Sigmoid colon (tissue), 7 donors: ENCODE measurements around the gene ADARB1. TPM values are rescaled to one million over a fixed set of nuclear protein-coding genes. Genes with fewer than 3 reads are reported as not detected.

Experiments used
- DNase-seq: peaks from one replicate; pipeline ENCODE4 v3.0.0-alpha.2; 2019
- H3K27ac ChIP-seq, 4 donors: fragments of 200-600 bp; sonication (generic); one replicate each; pipeline ENCODE4 v1.5.1; 2016 to 2019; ENCODE audit warnings: mild to moderate bottlenecking in 1 of 4
- H3K27me3 ChIP-seq, 3 donors: fragments of 200-600 bp; sonication (generic); one replicate each; pipeline ENCODE4 v1.5.1; 2019; ENCODE audit warnings: mild to moderate bottlenecking in 1 of 3
- H3K36me3 ChIP-seq, 4 donors: fragments of 200-600 bp; sonication (generic); one replicate each; pipeline ENCODE4 v1.5.1; 2016 to 2019
- H3K4me1 ChIP-seq, 4 donors: fragments of 200-600 bp; sonication (generic); one replicate each; pipeline ENCODE4 v1.5.1; 2017 to 2019
- H3K4me3 ChIP-seq, 4 donors: fragments of 200-600 bp; sonication (generic); one replicate each; pipeline ENCODE4 v1.5.1; 2017 to 2019; ENCODE audit warnings: mild to moderate bottlenecking in 2 of 4, moderate library complexity in 1 of 4
- H3K9me3 ChIP-seq, 4 donors: fragments of 200-600 bp in 3 of 4; sonication (generic) in 3 of 4; one replicate each; pipeline versions ENCODE4 v1.5.1 to v1.6.1; 2013 to 2019
- EP300 ChIP-seq, 4 donors: sonication (generic); formaldehyde crosslinking; IDR thresholded peaks; one replicate each; pipeline ENCODE4 v1.6.1; 2017; ENCODE audit warnings: antibody characterized with exemption in 4 of 4
- POLR2A ChIP-seq, 2 donors: fragments of 450-650 bp; IDR thresholded peaks; one replicate each; pipeline ENCODE4 v1.6.1; 2016; ENCODE audit warnings: antibody characterized with exemption in 2 of 2, mild to moderate bottlenecking in 2 of 2, moderate library complexity in 2 of 2
- POLR2AphosphoS5 ChIP-seq, 4 donors: sonication (generic); formaldehyde crosslinking; IDR thresholded peaks; one replicate each; pipeline ENCODE4 v1.6.1; 2017; ENCODE audit warnings: antibody characterized with exemption in 4 of 4
- WGBS, 2 donors: extraction: QIAGEN DNeasy Blood & Tissue Kit; methylation state at CpG; one replicate each; pipeline ENCODE4 v1.1.7; 2013; 5-methylcytosine and 5-hydroxymethylcytosine counted together
- intact Hi-C: fragments of 100-400 bp; cut with DNase I; formaldehyde crosslinking; loops from one replicate; pipeline ENCODE4 v1.15.1; 2023
- polyA plus RNA-seq, 3 donors: library from polyadenylated mRNA; stranded (reverse); fragments of 200-250 nt; gene quantifications; one replicate each; pipeline ENCODE4 v1.2.3, GENCODE V29; 2013
- total RNA-seq, 4 donors: library from RNA; depleted of rRNA; stranded (reverse); fragments of >200 nt; gene quantifications; one replicate each; pipeline ENCODE4 v1.1.0, GENCODE V29; 2016
- TF ChIP-seq, protein P1 (sequence below), 4 experiments: fragments of 450-650 bp in 3 of 4; fragments of 200-600 bp in 1 of 4; IDR thresholded peaks; one replicate each; pipeline ENCODE4 v1.5.1; 2016 to 2019; ENCODE audit warnings: antibody characterized with exemption in 4 of 4, mild to moderate bottlenecking in 3 of 4, moderate library complexity in 2 of 4
- donor health status: healthy with polysubstance abuse.
- donor health status: Bipolar disorder and iron deficiency.
- donor health status: healthy.

The ADARB1 gene
- total and polyA plus RNA-seq, 7 donors: 0.92 to 102 (median 41.3) TPM

DNA sequence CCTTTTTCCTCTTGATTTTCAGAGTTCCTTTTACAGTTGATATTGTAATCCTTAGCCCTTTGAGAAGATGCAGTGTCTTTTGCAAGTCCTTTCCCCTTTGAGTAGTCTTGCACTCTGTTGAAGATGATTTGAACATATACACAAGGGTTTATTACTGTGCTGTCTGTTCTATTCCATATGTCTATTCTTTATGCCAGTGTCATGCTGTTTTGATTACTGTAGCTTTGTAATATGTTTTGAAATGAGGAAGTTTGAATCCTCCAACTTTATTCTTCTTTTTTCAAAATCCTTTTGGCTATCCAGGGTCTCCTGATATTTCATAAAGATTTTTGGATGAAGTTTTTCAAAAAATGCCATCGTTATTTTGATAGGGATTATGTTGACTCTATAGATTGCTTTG lies 112.3 kb downstream of the ADARB1 start:
- Histone ChIP-seq H3K36me3 (peaks cover 15 to 84% (median 59%) of the 10 kb centered on the region in 4 donors), H3K4me3 (no peak overlapping the region), H3K9me3 (peaks cover 0 to 11% (median 7%) of the 10 kb centered on the region in 4 donors), H3K4me1 (peaks cover 0 to 8% (median 4%) of the 10 kb centered on the region in 4 donors), H3K27ac (no peak overlapping the region), H3K27me3 (no peaks in the 10 kb centered on the region)
- TF ChIP-seq POLR2AphosphoS5 (IDR thresholded peaks at IDR 0.05) (no peak), EP300 (IDR thresholded peaks at IDR 0.05) (no peak), POLR2A (IDR thresholded peaks at IDR 0.05) (no peak)
- TF ChIP-seq, protein P1, sequence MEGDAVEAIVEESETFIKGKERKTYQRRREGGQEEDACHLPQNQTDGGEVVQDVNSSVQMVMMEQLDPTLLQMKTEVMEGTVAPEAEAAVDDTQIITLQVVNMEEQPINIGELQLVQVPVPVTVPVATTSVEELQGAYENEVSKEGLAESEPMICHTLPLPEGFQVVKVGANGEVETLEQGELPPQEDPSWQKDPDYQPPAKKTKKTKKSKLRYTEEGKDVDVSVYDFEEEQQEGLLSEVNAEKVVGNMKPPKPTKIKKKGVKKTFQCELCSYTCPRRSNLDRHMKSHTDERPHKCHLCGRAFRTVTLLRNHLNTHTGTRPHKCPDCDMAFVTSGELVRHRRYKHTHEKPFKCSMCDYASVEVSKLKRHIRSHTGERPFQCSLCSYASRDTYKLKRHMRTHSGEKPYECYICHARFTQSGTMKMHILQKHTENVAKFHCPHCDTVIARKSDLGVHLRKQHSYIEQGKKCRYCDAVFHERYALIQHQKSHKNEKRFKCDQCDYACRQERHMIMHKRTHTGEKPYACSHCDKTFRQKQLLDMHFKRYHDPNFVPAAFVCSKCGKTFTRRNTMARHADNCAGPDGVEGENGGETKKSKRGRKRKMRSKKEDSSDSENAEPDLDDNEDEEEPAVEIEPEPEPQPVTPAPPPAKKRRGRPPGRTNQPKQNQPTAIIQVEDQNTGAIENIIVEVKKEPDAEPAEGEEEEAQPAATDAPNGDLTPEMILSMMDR (IDR thresholded peaks at IDR 0.05): no peak
- intact Hi-C loops: loop anchor here (2.0 kb wide), 1 partner anchor 30 kb away; no protein-coding TSS in a partner anchor
- DNase-seq: no peak
- 91 to 100% methylated on average over 1 of the region's 1 CpG for WGBS, 2 donors

DNA sequence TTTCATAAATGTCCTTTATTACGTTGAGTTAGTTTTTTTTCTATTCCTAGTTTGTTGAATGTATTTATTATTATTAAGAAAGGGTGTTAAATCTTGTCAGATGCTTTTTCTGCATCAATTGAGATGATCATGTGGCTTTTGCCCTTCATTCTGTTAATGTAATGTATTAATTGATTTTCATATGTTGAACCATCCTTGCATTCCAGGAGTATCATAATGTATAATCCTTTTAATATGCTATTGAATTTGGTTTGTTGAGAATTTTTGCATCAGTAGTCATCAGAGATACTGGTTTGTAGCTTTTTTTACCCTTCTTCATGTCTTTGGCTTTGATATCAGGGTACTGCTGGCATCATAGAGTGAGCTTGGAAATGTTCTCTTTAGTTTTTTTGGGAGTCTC lies 113.3 kb downstream of the ADARB1 start:
- Histone ChIP-seq H3K27me3 (no peaks in the 10 kb centered on the region), H3K4me1 (peaks cover 0 to 8% (median 4%) of the 10 kb centered on the region in 4 donors), H3K4me3 (no peak overlapping the region), H3K9me3 (peaks cover 0 to 11% (median 7%) of the 10 kb centered on the region in 4 donors), H3K27ac (no peak overlapping the region), H3K36me3 (peaks cover 15 to 74% (median 52%) of the 10 kb centered on the region in 4 donors)
- no peak for DNase-seq
- 99 to 100% methylated on average over 1 of the region's 1 CpG for WGBS, 2 donors
- TF ChIP-seq POLR2AphosphoS5 (IDR thresholded peaks at IDR 0.05): no peak
- no peak for TF ChIP-seq EP300 (IDR thresholded peaks at IDR 0.05)
- TF ChIP-seq, protein P1 (IDR thresholded peaks at IDR 0.05): no peak
- no peak for TF ChIP-seq POLR2A (IDR thresholded peaks at IDR 0.05)
- intact Hi-C loops: loop anchor here (2.0 kb wide), 1 partner anchor 29 kb away; no protein-coding TSS in a partner anchor

DNA sequence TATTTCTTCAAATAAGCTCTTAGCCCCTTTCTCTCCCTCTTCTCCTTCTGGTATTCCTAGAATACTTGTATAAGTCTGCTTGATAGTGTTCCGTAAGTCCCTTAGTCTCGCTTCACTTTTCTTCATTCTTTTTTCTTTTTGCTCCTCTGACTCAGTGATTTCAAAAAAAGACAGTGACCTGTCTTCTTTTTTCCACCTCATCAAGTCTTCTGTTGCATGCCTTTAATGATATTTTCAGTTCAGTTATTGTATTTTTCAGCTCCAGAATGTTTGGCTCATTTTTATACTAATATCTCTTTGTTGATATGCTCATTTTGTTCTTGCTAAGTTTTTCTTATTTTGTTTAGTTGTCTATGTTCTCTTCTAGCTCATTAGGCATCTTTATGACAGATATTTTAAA lies 115.6 kb downstream of the ADARB1 start:
- no peak for TF ChIP-seq EP300 (IDR thresholded peaks at IDR 0.05)
- no peak for TF ChIP-seq POLR2AphosphoS5 (IDR thresholded peaks at IDR 0.05)
- no peak for TF ChIP-seq POLR2A (IDR thresholded peaks at IDR 0.05)
- TF ChIP-seq, protein P1 (IDR thresholded peaks at IDR 0.05): no peak
- DNase-seq: no peak
- H3K4me3 ChIP-seq: no peak overlapping the region
- peaks cover 0 to 8% (median 4%) of the 10 kb centered on the region in 4 donors for H3K4me1 ChIP-seq
- H3K27me3 ChIP-seq: no peaks in the 10 kb centered on the region
- peak overlapping the region in 1 of 4 donors; percentile 63 for H3K27ac ChIP-seq
- intact Hi-C loops: no loop called here
- WGBS, 2 donors: 92 to 94% methylated on average over 2 of the region's 2 CpGs
- peaks cover 0 to 11% (median 7%) of the 10 kb centered on the region in 4 donors for H3K9me3 ChIP-seq
- peaks cover 12 to 67% (median 40%) of the 10 kb centered on the region in 4 donors for H3K36me3 ChIP-seq

DNA sequence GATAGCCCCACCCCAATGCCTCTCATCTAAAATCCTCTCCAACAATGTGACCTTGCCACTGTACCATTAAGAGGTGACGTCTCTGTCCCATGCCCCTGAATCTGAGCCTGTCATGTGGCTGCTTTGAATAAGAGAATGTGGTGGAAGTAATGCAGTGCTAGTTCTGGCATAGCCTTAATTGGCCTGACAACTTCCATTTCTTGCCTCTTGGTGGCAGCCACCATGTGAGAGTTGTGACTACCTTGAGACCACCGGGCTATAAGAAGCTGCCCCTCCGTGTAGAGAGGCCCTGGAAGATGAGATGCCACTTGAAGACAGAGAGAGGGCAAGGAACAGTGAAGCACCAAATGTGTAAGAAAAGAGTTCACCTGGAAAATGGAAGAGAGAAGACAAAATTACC lies 118.0 kb downstream of the ADARB1 start:
- peaks cover 0 to 8% (median 6%) of the 10 kb centered on the region in 4 donors for H3K9me3 ChIP-seq
- H3K27me3 ChIP-seq: no peaks in the 10 kb centered on the region
- peaks cover 8 to 60% (median 21%) of the 10 kb centered on the region in 4 donors for H3K36me3 ChIP-seq
- TF ChIP-seq POLR2AphosphoS5 (IDR thresholded peaks at IDR 0.05) (no peak), POLR2A (IDR thresholded peaks at IDR 0.05) (no peak), EP300 (IDR thresholded peaks at IDR 0.05) (no peak)
- TF ChIP-seq, protein P1 (IDR thresholded peaks at IDR 0.05): no peak
- 76 to 88% methylated on average over 3 of the region's 3 CpGs for WGBS, 2 donors
- H3K27ac ChIP-seq: no peak overlapping the region
- peaks cover 0 to 8% (median 4%) of the 10 kb centered on the region in 4 donors for H3K4me1 ChIP-seq
- H3K4me3 ChIP-seq: no peak overlapping the region
- intact Hi-C loops: no loop called here
- DNase-seq: no peak

DNA sequence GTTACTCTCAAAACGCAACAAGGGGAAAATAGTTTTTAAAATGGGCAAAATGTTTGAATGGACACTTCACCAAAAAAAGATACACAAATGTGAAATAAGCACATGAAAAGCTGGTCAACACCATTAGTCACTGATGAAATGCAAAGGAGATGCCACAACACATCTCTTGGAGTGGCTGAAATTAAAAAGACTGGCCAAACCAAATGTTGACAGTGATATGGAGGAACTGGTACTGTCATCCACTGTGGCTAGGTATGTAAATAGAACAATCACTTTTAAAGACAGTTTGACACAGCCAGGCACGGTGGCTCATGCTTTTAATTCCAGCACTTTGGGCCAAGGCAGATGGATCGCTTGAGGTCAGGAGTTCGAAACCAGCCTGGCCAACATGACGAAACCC lies 122.2 kb downstream of the ADARB1 start:
- WGBS, 2 donors: 94% methylated on average over 5 of the region's 5 CpGs
- no peak for DNase-seq
- TF ChIP-seq EP300 (IDR thresholded peaks at IDR 0.05): no peak
- TF ChIP-seq POLR2A (IDR thresholded peaks at IDR 0.05): no peak
- TF ChIP-seq POLR2AphosphoS5 (IDR thresholded peaks at IDR 0.05): no peak
- TF ChIP-seq, protein P1 (IDR thresholded peaks at IDR 0.05): no peak
- Histone ChIP-seq H3K4me1 (no peaks in the 10 kb centered on the region), H3K27ac (no peak overlapping the region), H3K9me3 (no peaks in the 10 kb centered on the region), H3K36me3 (peaks cover 0 to 55% (median 4%) of the 10 kb centered on the region in 4 donors), H3K4me3 (no peak overlapping the region), H3K27me3 (no peaks in the 10 kb centered on the region)
- intact Hi-C loops: no loop called here
